ENCODE measurements around the gene SMARCA1.

GRCh38 chrX:129496625-129497024 is 26.7 kb downstream of the SMARCA1 start:
- TF ChIP-seq EZH2 (IDR thresholded peaks at IDR 0.05; ENCODE audit: insufficient read depth, poor library complexity, severe bottlenecking) = no peak
- TF ChIP-seq EZH2phosphoT487 (IDR thresholded peaks at IDR 0.05; ENCODE audit: insufficient read depth, low read depth) = no peak

Measured in GM23248 (cell line).